ENCODE results near the gene LAMTOR4. TPM values are rescaled to one million over a fixed set of nuclear protein-coding genes. Genes with fewer than 3 reads are reported as not detected.
"Not testable (repeated sequence)": the region's sequence is repeated elsewhere in the genome, so short reads cannot be mapped to it uniquely, and the experiment has no call there.

LAMTOR4 gene
- total RNA-seq, 1 donor: 162 TPM

- no peak for DNase-seq (ENCODE audit: low read depth in 2 of 3, low spot score in 2 of 3)
Measured at GRCh38 chr7:100192969-100193368, 44.3 kb downstream of the LAMTOR4 start.

DNA sequence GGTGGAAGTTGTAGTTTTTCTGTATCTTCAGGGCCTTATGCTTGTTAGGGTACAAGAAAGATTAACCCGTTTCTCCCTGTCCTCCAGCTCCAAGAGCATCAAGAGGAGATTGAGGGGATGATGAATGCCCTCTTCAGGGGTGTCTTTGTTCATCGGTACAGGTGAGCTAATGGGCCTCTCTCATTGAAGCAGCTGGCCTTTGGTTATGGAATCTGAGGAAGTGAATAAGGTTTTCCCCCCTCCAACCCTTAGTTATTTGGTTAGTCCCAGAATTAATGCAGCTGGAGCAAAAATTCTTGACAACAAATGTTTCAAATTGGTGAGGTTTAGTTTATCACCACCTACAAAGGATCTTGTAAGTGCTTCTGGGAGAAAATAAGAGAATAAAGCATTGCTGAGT lies 46.5 kb downstream of the LAMTOR4 start:
- DNase-seq (ENCODE audit: low read depth in 2 of 3, low spot score in 2 of 3): no peak

- not testable (repeated sequence) for DNase-seq (ENCODE audit: low read depth in 2 of 3, low spot score in 2 of 3)
Measured at GRCh38 chr7:100195901-100196322, 47.2 kb downstream of the LAMTOR4 start.

- no peak for DNase-seq (ENCODE audit: low read depth in 2 of 3, low spot score in 2 of 3)
Measured at GRCh38 chr7:100198266-100198665, 49.5 kb downstream of the LAMTOR4 start.

DNA sequence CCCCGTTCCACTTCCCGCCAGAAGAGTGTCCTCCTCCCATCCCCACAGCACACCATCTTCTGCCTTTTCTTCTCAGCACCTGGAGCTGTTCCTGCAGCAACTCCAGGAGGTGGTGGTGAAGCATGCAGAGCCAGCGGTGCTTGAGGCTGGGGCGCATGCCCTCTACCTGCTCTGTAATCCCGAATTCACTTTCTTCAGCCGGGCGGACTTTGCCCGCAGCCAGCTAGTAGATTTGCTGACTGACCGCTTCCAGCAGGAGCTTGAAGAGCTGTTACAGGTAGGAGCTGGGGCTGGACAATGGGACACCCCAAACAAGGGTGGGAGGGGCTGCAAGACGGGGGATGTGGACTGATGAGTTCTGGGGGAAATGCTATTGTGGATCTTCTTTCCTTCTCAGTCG lies 52.0 kb downstream of the LAMTOR4 start:
- DNase-seq (ENCODE audit: low read depth in 2 of 3, low spot score in 2 of 3): no peak

Other genes starting within 250 kb of the LAMTOR4 start
- gene TRIM4, start 229.4 kb upstream of the LAMTOR4 start, total RNA-seq: 24.8 TPM
- gene GJC3, start 219.3 kb upstream of the LAMTOR4 start, total RNA-seq: 0.54 TPM
- gene AZGP1, start 172.9 kb upstream of the LAMTOR4 start, total RNA-seq: not detected
- 35.3 TPM for gene ZKSCAN1, start 133.3 kb upstream of the LAMTOR4 start, total RNA-seq
- gene ZSCAN21, start 99.1 kb upstream of the LAMTOR4 start, total RNA-seq: 11.0 TPM
- 25.9 TPM for gene ZNF3, start 67.2 kb upstream of the LAMTOR4 start, total RNA-seq
- 43.9 TPM for gene COPS6, start 59.9 kb upstream of the LAMTOR4 start, total RNA-seq
- gene MCM7, start 47.5 kb upstream of the LAMTOR4 start, total RNA-seq: 217 TPM
- 24.8 TPM for gene AP4M1, start 47.3 kb upstream of the LAMTOR4 start, total RNA-seq
- 22.4 TPM for gene TAF6, start 29.6 kb upstream of the LAMTOR4 start, total RNA-seq
- gene CNPY4, start 29.3 kb upstream of the LAMTOR4 start, total RNA-seq: 11.6 TPM
- gene MBLAC1, start 22.0 kb upstream of the LAMTOR4 start, total RNA-seq: 3.5 TPM
- 17.5 TPM for gene TRAPPC14, start 9.8 kb downstream of the LAMTOR4 start, total RNA-seq
- 0.54 TPM for gene GAL3ST4, start 19.7 kb downstream of the LAMTOR4 start, total RNA-seq
- 6.2 TPM for gene GPC2, start 28.5 kb downstream of the LAMTOR4 start, total RNA-seq
- 0.81 TPM for gene STAG3, start 29.0 kb downstream of the LAMTOR4 start, total RNA-seq
- gene PVRIG, start 71.0 kb downstream of the LAMTOR4 start, total RNA-seq: 0.54 TPM
- not detected for gene SPDYE3, start 158.8 kb downstream of the LAMTOR4 start, total RNA-seq
- gene PILRB, start 209.2 kb downstream of the LAMTOR4 start, total RNA-seq: 39.6 TPM
- 2.2 TPM for gene PILRA, start 224.6 kb downstream of the LAMTOR4 start, total RNA-seq